Astrocyte (in vitro differentiated cells and primary cell): ENCODE measurements around the gene BCAS1.

Experiments
- CTCF ChIP-seq: IDR thresholded peaks from 2 replicates; pipeline ENCODE4 v1.5.1; 2011; ENCODE audit warnings: low read depth, mild to moderate bottlenecking, inconsistent platforms, low read length, moderate library complexity; ENCODE audit not compliant: insufficient read depth
- EZH2 ChIP-seq: IDR thresholded peaks from 2 replicates; pipeline ENCODE4 v1.6.1; 2012; ENCODE audit warnings: mild to moderate bottlenecking, low read length, inconsistent platforms; ENCODE audit not compliant: insufficient read depth

GRCh38 chr20:54098047-54098446, 27.7 kb upstream of the BCAS1 start:
- no peak for TF ChIP-seq CTCF
- no peak for TF ChIP-seq EZH2
